Stimulated activated CD8-positive, alpha-beta memory T cell treated with anti-CD3 and anti-CD28 coated beads, Interleukin-7, amount 100 ng/mL, for 4 hours (primary cell): ENCODE measurements around the gene GUCA1C.

Experiments used
- DNase-seq, 2 donors: peaks; one replicate each; pipeline ENCODE4 v3.0.0-alpha.2; 2020; ENCODE audit warnings: low read depth in 2 of 2

GUCA1C gene

DNA sequence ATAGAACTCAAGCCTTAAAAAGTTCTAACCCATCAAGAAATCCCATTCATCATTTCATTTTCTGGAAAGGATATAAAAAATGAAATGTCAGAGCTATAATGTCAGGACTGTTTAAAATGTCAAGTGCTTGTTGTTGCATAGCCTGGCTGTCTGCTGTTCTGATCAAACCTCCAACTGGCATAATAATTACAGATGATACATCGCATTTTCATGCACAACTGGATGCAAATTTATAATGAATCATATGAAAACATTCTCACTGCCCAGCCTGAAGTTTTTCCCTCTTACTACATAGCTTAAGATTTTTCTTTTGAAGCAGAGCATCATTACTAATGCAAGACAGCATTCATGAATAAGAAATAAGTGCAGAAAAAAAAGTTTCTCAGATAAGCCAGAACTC is 46.5 kb downstream of the GUCA1C start:
- DNase-seq, result no peak

DNA sequence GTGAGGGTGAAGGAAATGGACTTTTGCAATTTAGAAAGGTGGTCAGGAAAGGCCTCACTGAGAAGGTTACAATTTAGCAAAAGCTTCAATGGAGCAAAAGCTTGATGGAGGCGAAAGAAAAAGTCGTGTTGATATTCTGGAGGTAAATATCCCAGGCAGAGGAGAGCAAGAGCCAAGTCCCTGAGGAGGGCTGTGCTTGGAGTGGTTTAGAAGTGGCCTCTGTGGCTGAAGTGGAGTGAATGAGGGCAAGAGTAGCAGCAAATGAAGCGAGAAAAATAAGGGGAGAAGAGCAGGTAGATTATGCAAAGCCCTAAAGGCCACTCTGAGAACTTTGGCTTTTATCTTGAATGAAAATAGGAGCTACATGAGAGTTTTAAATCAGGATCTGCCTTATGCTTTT is 54.1 kb downstream of the GUCA1C start:
- DNase-seq, result no peak

DNA sequence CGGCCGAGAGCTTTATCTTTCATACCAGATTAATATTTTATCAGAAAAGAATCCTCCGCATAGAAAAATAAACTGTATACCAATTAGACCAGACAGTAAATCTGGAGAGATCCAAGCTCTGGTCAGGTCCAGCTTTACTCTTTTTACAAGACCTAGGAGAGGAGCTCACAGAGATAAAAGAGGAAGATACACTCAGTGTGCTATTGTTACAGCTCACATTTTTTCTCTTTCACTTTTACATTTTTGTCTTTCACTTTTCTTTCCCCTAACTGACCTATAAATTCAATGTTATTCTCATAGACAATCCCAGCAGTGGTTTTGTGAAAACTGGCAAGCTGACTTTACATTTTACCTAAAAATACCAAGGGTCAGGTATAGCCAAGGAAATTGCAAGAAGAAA is 55.8 kb downstream of the GUCA1C start:
- no peak for DNase-seq

DNA sequence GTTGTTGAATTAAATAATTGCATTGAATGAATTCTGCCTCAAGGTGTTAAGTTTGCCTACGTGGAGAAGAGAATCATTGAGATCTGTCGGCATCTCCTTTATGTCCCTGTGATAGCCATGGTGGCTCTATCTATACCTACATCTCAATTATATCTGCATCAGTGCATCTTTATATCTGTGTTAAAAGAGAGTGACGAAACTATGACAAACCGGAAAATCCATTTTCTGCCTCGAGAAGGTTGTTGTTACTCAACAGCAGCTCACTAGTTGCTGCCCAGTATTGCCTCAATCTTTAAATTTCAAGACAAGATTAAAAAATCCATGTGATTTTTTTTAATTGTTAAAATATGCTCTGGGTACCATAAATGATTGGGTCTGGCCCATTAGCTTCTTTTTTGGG is 58.7 kb downstream of the GUCA1C start:
- DNase-seq, result no peak

DNA sequence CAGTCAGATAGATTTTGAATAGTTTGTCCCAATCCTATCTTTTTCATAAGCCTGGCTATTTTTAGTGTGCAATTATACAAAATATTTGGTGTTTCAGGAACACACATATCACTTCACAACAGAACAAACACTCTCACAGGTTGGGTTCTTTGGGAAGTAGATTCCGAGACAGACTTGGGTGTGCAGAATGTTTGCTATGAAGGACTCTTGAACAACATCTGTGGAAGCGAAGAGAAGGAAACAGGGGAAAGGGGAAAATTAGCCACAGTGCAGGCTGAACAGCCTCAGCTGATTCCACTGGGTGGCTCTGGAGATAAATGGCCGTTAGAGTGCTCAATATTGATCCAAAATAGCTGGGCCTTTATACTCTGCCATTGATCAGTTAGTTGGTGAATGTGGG is 61.8 kb downstream of the GUCA1C start:
- DNase-seq, result no peak

DNA sequence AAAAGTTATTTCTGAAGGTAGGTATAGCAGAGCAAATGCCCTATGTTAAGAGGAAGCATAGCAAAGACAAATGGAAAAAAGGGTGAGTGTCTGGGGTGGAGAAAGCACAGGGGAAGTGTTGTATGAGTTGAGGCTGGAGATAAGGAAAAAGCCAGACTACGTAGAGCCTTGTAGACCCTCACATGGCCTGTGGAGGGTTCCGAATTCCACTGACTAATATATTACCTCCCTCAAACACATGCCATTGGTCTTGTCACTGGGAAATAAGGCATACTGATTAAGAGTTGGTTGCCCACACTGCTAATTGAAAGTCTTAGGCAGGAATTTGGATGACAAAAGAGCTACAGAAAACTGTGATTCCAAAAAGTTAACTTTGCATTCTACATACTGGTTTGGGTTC is 65.9 kb downstream of the GUCA1C start:
- no peak for DNase-seq

DNA sequence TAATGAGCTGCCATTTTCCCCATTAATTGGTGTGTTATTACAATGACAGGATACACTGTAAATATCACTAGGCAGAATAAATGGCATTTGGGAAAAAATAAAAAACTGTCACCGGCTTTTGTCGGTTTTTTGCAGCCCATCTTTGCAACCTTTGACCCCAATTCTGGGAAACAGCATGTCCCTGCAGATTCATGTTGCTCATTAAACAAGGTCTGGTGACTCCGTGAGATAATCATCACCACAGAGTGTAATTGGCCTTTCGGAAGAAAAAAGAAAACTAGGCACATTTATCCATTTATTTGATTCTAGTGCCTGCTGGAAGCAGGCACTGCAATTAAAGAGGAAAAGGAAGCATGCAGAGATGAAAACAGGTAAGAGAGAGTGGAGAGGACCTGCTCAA is 66.6 kb downstream of the GUCA1C start:
- DNase-seq, result no peak

DNA sequence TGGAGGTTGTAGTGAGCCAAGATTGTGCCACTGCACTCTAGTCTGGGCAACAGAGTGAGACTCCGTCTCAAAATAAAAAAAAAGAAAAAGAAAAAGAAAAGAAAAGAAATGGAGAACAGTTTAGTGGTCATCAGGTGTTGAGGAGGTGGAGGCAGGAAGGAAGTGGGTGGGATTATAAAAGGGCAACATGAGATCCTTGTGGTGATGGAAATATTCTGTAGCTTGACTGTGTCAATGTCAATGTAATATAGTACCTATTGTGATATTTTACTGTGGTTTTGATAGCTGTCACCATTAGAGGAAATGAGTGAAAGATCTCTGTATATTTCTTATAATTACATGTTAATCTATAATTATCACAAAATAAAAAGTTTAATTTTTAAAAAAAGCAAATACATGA is 70.3 kb downstream of the GUCA1C start:
- no peak for DNase-seq

DNA sequence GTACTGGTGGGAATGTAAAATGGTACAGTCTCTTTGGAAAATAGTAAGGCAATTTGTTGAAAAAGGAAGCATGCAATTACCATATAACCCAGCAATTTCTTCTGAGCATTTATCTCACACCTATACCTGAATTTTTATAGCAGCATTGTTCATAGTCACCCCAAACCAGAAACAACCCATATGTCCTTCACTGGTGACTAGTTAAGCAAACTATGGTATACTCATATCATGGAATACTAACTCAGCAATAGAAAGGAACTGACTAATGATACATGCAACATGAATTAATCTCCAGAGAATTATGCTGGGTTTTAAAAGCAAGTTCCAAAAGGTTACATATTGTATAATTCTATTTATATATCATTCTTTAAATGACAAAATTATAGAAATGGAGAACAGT is 70.9 kb downstream of the GUCA1C start:
- no peak for DNase-seq

DNA sequence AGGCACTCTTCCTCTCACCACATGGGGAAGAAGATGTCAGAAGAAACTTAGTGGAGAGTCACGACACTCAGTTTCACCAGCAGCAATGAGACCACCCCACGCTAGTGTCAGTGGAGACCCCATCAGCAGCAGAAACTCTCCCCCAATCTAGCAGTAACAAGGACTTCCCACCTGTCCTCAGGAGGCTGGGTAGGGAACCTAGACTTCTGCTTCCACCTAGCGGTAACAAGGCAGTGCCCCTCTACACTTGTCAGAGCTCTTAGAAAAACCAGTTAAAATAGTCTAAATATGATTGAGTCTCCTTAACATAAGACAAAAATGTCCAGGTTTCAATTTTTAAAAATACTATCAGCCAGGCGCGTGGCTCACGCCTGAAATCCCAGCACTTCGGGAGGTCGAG is 73.8 kb downstream of the GUCA1C start:
- no peak for DNase-seq

DNA sequence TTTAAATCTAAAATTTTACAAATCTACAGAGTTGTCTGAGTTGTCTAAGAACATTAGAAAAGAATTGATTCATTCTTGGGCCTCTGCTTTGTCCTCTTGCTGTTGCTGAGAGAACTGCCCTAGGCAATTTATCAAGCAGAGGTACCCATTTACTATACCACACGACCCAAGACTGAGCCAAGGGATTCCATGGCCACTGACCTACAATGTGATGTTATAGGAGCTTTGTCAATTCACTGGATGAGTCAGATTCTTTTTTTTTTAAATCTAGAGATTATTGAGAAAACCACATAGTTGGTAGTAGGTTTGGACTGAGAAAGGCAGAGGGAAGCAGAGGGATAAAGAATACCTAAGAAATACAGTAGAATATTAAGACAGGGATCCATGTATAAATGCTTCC is 75.8 kb downstream of the GUCA1C start:
- DNase-seq, result no peak

DNA sequence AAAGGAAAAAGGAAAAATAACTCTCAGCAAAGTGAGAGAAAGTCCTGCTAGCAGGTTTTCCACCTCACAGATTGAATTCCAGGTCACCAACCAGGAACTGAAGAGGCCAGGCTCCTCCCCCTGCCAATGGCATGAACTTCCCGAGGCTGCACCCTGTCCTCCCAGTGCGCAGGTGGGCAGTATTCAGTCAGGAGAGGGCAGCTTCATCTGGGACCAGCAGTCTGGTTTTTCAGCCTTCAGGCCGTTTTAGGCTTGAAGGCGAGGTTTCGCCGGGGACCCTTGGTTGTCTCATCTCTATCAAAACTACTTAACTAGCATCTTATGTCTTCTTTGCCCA is 89.9 kb downstream of the GUCA1C start:
- no peak for DNase-seq

DNA sequence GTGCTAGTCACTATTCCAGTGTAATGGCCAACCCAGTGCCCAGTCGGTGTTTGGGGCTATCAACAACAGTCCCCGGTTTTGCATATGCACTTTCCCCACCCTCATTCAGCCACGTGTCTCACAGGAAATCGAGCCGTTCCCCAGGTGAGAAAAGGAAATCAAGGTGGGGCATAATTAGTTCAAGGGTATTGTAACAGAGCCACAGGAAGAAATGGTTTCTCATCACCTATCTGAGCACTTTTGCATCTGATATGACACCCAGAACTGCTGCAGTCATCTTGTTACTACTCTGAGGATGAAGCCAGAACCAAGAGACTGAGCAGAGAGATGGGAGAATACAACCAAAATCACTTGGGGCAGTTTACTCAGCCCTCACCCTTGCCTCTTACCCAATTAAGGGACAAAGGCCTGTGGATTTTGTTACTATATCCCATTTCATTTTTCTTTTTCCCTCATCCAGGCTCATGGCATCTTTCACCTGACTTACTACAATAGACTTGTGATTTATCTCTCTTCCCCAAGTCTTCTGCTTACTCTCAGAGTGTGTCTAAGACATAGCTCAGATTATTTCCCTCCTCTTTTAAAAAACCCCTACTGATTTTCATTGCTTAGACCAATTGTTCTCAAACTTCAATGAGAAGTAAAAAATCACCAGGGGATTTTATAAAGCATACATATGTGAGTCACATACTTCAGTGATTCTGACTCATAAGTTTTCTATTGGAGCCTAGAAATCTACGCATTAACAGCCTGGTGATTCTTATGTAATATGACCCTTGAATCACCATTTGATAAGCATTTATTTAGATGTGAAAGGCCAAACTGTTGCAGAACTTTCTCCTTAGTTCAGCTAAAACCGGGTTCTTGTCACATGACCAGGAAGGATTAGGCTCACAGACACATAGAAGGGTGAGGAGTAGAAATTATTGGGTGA is 90.5 kb downstream of the GUCA1C start:
- peak in 1 of 2 donors; percentile 6 for DNase-seq

DNA sequence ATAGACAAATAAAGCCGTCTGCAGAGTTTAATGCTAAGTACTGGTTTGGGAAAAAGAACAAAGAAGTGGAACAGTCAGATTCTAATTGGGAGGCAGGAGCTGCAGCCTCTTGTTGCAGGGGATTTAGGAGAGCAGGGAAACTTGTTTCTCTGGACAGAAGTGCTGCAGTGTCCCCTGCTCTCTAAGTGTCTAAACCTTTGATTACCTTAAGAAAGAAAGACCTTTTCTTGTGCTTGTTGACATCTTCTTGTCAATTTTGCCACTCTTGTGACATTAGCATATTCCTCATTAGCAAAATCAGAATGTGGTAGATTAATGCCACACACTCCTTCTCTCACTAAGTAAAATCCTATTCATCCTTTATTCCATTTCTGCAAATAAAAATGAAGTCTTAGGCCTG is 92.3 kb downstream of the GUCA1C start:
- no peak for DNase-seq
